HG02623 (cell line): ENCODE results near the gene ABHD10.

Source experiments
- ATAC-seq: cut with Tn5 transposase; IDR thresholded peaks from one replicate; pipeline ENCODE4 v1.9.1; 2021; ENCODE audit warnings: moderate library complexity; ENCODE audit not compliant: unreplicated experiment

The ABHD10 gene

GRCh38 chr3:112000367-112000771 is 21.5 kb downstream of the ABHD10 start:
- no peak for ATAC-seq

GRCh38 chr3:112000966-112001365 is 22.1 kb downstream of the ABHD10 start:
- ATAC-seq = no peak

- no peak for ATAC-seq
Measured at GRCh38 chr3:112001526-112001925, 22.7 kb downstream of the ABHD10 start.

- no peak for ATAC-seq
Measured at GRCh38 chr3:112002096-112002971, 23.5 kb downstream of the ABHD10 start.

GRCh38 chr3:112003321-112004080 is 24.7 kb downstream of the ABHD10 start:
- no peak for ATAC-seq

- no peak for ATAC-seq
Measured at GRCh38 chr3:112004187-112004586, 25.4 kb downstream of the ABHD10 start.

- ATAC-seq = no peak
Measured at GRCh38 chr3:112004669-112005068, 25.8 kb downstream of the ABHD10 start.

- no peak for ATAC-seq
Measured at GRCh38 chr3:112005091-112005672, 26.4 kb downstream of the ABHD10 start.

GRCh38 chr3:112007633-112008032 is 28.8 kb downstream of the ABHD10 start:
- no peak for ATAC-seq

GRCh38 chr3:112009670-112010069 is 30.8 kb downstream of the ABHD10 start:
- no peak for ATAC-seq

GRCh38 chr3:112010636-112011035 is 31.8 kb downstream of the ABHD10 start:
- ATAC-seq = no peak

GRCh38 chr3:112011376-112011940 is 32.6 kb downstream of the ABHD10 start:
- no peak for ATAC-seq

- ATAC-seq = no peak
Measured at GRCh38 chr3:112012205-112012992, 33.6 kb downstream of the ABHD10 start.

GRCh38 chr3:112013058-112013783 is 34.4 kb downstream of the ABHD10 start:
- peak; percentile 85 for ATAC-seq

GRCh38 chr3:112013784-112014143 is 34.9 kb downstream of the ABHD10 start:
- peak; percentile 9 for ATAC-seq

- ATAC-seq = no peak
Measured at GRCh38 chr3:112017091-112017490, 38.3 kb downstream of the ABHD10 start.

GRCh38 chr3:112018712-112019111 is 39.9 kb downstream of the ABHD10 start:
- no peak for ATAC-seq

- ATAC-seq = no peak
Measured at GRCh38 chr3:112019716-112020115, 40.9 kb downstream of the ABHD10 start.

GRCh38 chr3:112020674-112021085 is 41.9 kb downstream of the ABHD10 start:
- no peak for ATAC-seq

- ATAC-seq = no peak
Measured at GRCh38 chr3:112027142-112027541, 48.3 kb downstream of the ABHD10 start.
